GM19463 (cell line): ENCODE results near the gene KRTAP12-4.
"Not testable (repeated sequence)": the region's sequence is repeated elsewhere in the genome, so short reads cannot be mapped to it uniquely, and the experiment has no call there.

Experiments
- ATAC-seq: cut with Tn5 transposase; IDR thresholded peaks from one replicate; pipeline ENCODE4 v1.9.1; 2021; ENCODE audit warnings: mild to moderate bottlenecking, moderate library complexity; ENCODE audit not compliant: unreplicated experiment

The KRTAP12-4 gene

GRCh38 chr21:44654576-44655175 lies at the start of gene KRTAP12-4:
TSS of gene KRTAP12-4 (minus strand) at chr21:44654659. CDS start at chr21:44654614, 45 bp downstream.
- ATAC-seq, result no peak

DNA sequence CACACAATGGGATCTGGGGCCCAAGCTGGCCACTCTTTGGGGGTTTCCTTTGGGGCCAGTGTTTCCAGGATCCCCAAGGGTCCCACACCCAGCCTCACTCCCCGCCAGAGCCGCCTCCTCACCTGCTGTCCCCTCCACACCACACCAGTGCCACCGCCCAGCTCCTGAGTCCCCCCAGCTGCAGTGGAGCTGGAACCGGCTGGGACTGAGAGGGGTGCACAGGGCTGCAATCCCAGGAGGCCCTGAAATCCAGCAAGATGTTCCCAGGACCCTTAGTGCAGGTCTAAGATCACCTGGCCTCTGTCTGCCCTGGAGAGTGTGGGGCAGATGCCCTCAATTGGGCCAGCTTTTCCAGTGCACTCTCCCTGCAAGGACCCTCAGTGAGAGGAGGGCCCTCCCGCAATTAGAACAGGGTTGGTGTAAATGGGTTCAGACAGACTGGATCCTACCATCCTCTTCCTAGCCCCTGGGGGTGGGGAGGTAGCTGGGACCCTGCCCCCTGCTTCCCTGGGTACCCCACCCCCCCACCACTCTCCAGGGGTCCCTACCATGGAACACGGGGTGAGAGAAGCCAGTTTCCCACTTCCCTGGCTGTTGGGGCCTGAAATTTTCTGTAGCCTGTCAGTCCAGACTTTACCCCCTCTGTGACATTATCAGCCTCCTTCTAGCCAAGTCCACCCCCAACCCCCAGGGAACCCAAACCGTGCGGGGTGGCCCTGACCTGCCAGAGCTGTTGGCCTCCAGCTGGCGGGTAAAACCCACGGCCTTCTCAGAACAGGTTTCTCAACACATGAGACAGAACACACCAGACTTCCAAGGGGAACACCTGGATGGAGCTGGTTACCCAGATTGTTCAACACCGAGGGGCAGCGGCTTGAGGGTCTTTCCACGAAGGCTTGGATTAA lies 49.5 kb upstream of the KRTAP12-4 start:
- ATAC-seq, result no peak

- no peak for ATAC-seq
Measured at GRCh38 chr21:44702973-44703730, 48.7 kb upstream of the KRTAP12-4 start.

DNA sequence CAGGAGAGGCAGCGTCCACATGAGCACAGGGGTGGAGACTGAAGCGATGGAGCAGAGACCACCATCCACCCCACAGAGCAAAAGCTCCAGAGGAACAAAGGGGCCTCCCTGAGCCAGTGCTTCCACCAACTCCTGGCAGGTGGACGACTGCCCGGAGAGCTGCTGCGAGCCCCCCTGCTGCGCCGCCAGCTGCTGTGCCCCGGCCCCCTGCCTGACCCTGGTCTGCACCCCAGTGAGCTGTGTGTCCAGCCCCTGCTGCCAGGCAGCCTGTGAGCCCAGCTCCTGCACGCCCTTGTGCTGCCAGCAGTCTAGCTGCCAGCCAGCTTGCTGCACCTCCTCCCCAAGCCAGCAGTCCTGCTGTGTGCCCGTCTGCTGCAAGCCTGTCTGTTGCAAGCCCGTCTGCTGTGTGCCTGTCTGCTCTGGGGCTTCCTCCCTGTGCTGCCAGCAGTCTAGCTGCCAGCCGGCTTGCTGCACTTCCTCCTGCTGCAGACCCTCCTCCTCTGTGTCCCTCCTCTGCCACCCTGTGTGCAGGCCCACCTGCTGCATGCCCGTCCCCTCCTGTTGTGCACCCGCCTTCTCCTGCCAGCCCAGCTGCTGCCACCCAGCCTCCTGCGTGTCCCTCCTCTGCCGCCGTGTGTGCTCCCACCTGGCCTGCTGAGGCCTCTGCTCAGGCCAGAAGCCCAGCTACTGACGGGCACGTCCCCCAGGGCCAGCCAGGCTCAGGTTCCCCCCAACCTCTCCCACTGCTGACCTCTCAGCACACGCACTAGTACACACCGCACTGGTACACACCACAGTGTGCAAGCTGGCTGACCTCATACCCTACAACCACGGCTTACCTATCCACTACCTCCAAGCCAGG lies 47.9 kb upstream of the KRTAP12-4 start:
- ATAC-seq, result no peak

- no peak for ATAC-seq
Measured at GRCh38 chr21:44701541-44701940, 47.1 kb upstream of the KRTAP12-4 start.

GRCh38 chr21:44701023-44701400 lies 46.6 kb upstream of the KRTAP12-4 start:
- ATAC-seq, result no peak

- no peak for ATAC-seq
Measured at GRCh38 chr21:44700101-44701022, 45.9 kb upstream of the KRTAP12-4 start.

DNA sequence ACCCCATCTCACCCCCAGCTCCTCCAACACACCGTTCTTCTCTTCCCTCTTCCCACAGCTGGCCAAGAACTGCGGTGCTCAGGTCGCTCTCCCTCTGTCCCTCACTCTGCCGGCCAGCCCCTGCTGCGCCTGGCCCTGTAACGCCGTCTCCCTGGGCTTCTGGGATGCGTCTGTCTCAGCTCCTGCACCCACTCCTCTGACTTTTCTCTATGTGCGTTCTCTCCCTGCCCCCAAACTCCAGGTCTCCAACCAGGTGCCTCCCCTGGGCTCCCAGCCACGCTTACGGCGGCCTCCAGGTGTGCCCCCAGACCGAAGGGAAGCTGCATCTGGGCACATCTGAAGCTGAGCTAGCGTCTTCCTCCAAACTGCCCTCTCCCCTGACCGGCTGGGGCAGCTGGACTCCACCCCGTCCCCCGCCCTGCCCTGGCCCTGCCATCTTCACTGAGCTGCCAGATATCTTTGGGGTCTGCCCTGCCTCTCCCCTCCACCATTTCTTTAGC lies 45.1 kb upstream of the KRTAP12-4 start:
- no peak for ATAC-seq

GRCh38 chr21:44697811-44698734 lies 43.6 kb upstream of the KRTAP12-4 start:
- no peak for ATAC-seq

DNA sequence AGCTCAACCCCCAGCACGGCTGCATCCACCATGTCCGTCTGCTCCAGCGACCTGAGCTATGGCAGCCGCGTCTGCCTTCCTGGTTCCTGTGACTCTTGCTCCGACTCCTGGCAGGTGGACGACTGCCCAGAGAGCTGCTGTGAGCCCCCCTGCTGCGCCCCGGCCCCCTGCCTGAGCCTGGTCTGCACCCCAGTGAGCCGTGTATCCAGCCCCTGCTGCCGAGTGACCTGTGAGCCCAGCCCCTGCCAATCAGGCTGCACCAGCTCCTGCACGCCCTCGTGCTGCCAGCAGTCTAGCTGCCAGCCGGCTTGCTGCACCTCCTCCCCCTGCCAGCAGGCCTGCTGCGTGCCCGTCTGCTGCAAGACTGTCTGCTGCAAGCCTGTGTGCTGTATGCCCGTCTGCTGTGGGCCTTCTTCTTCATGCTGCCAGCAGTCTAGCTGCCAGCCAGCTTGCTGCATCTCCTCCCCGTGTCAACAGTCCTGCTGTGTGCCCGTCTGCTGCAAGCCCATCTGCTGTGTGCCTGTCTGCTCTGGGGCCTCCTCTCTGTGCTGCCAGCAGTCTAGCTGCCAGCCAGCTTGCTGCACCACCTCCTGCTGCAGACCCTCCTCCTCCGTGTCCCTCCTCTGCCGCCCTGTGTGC lies 42.8 kb upstream of the KRTAP12-4 start, which contains the start of gene KRTAP10-12:
TSS of gene KRTAP10-12 (plus strand) at position 1 of the 639 bp plus-strand sequence. CDS start at position 31, 30 bp downstream.
- not testable (repeated sequence) for ATAC-seq

GRCh38 chr21:44696572-44696971 lies 42.1 kb upstream of the KRTAP12-4 start:
- no peak for ATAC-seq

DNA sequence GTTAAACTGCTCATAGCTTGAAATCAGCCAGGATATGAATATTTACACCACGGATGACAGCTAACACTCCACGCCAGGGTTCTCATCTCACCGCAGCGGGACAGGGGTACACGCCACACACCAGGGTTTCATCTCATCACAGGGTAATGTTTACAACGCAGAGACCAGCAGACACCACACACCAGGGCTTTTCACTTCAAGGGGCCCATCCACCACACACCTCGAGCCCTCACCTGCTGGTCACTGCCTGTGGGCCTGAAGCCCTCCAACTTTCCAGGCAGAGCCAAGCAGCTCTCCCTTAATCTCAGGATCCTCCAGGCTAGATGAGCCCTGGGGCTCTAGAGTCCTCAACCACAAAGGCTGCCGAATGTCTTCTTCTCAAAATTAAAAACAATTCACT lies 41.2 kb upstream of the KRTAP12-4 start:
- ATAC-seq, result no peak

GRCh38 chr21:44695184-44695583 lies 40.7 kb upstream of the KRTAP12-4 start:
- ATAC-seq, result no peak

GRCh38 chr21:44694776-44695175 lies 40.3 kb upstream of the KRTAP12-4 start:
- no peak for ATAC-seq

DNA sequence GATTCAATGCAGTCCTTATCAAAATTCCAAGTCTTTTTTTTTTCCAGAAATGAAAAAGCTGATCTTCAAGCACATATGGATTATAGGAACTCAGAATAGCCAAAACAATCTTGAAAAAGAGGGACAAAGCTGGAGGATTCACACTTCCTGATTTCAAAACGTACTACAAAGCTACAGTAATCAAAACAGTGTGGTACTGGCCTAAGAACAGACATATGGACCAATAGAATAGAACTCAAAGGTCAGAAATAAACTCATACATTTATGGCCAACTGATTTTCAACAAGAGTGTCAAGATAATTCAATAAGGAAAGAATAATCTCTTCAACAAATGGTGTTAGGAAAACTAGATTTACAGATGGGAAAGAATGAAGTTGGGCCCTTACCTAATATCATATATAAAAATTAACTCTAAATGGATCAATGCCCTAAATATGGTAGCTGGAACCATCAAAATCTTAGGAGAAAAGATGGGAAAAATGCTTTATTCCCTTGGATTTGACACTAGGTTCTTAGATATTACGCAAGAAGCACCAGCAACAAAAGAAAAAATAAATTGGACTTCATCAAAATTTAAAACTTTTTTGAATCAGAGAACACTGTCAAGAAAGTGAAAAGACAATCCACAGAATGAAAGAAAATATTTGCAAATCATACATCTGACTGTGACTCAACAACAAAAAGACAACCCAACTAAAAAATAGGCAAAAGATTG lies 38.5 kb upstream of the KRTAP12-4 start:
- no peak for ATAC-seq

DNA sequence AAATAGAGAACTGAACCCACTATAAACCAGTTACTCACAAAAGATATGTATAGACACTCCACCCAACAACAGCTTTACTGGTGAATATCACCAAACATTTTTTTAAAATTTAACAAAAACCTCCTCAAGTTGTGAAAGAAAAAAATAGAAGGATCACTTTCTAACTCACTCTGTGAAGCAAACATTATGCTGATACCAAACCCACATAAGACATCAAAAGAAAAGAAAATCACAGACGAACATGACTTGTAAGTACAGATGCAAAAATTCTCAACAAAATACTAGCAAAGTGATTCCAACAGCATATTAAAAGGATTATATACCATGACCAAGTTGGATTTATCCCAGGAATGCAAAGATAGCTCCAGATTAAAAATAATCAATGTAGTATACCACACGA lies 37.2 kb upstream of the KRTAP12-4 start:
- ATAC-seq, result no peak

- not testable (repeated sequence) for ATAC-seq
Measured at GRCh38 chr21:44689740-44690139, 35.3 kb upstream of the KRTAP12-4 start.
